H1 (cell line): ENCODE measurements around the gene YTHDF2. TPM values are rescaled to one million over a fixed set of nuclear protein-coding genes. Genes with fewer than 3 reads are reported as not detected.
A peak's percentile ranks its signal among the peaks of the same experiment; 100 is the strongest.

Experiments
- CEBPB ChIP-seq: IDR thresholded peaks from 2 replicates; pipeline ENCODE4 v1.6.1; 2012; ENCODE audit warnings: low read depth, low read length
- CHD1 ChIP-seq: IDR thresholded peaks from 2 replicates; pipeline ENCODE4 v1.6.1; 2012; ENCODE audit warnings: low read depth, low read length, improper control_type of control experiment
- CHD2 ChIP-seq: IDR thresholded peaks from 2 replicates; pipeline ENCODE4 v1.6.1; 2012; ENCODE audit warnings: low read length, improper control_type of control experiment
- CREB1 ChIP-seq: IDR thresholded peaks from 2 replicates; pipeline ENCODE4 v1.6.1; 2012; ENCODE audit warnings: inconsistent platforms
- EGR1 ChIP-seq: IDR thresholded peaks from 2 replicates; pipeline ENCODE4 v1.6.1; 2011; ENCODE audit warnings: low read depth, low read length, borderline replicate concordance
- GABPA ChIP-seq: IDR thresholded peaks from 2 replicates; pipeline ENCODE4 v1.6.1; 2011; ENCODE audit warnings: mild to moderate bottlenecking, low read length, moderate library complexity, borderline replicate concordance; ENCODE audit not compliant: insufficient read depth
- KDM1A ChIP-seq: fragments of 200-600, 300-600 bp; sonication (generic); IDR thresholded peaks from 2 replicates; pipeline ENCODE4 v1.7.1; 2016; ENCODE audit warnings: mild to moderate bottlenecking, low read length, borderline replicate concordance
- KDM5A ChIP-seq: fragments of 200-600 bp; IDR thresholded peaks from 2 replicates; pipeline ENCODE4 v1.7.1; 2012; ENCODE audit warnings: mild to moderate bottlenecking, low read length, inconsistent platforms, mixed read lengths
- MAX ChIP-seq: IDR thresholded peaks from 2 replicates; pipeline ENCODE4 v1.6.1; 2012; ENCODE audit warnings: inconsistent platforms
- PHF8 ChIP-seq: fragments of 200-600 bp; sonication (generic); conservative IDR thresholded peaks from 2 replicates; pipeline ENCODE4 v1.7.1; 2012; ENCODE audit warnings: low read depth, mild to moderate bottlenecking, inconsistent platforms, low read length, moderate library complexity
- POLR2A ChIP-seq, 2 experiments: IDR thresholded peaks; 1 replicate in 1 of 2; 2 replicates in 1 of 2; pipeline ENCODE4 v1.6.1; 2011; ENCODE audit warnings: low read depth in 2 of 2, low read length in 2 of 2, mild to moderate bottlenecking in 2 of 2; ENCODE audit errors: control extremely low read depth in 1 of 2
- RNF2 ChIP-seq: fragments of 200-900, 300-1000 bp; sonication (generic); IDR thresholded peaks from 2 replicates; pipeline ENCODE4 v1.7.1; 2016; ENCODE audit warnings: borderline replicate concordance, low read depth, mild to moderate bottlenecking, antibody characterized with exemption, low read length; ENCODE audit not compliant: poor library complexity, severe bottlenecking; ENCODE audit errors: missing control alignments
- SP2 ChIP-seq: IDR thresholded peaks from 2 replicates; pipeline ENCODE4 v1.6.1; 2012; ENCODE audit warnings: mild to moderate bottlenecking, low read length, inconsistent platforms
- polyA plus RNA-seq, 7 experiments: library from polyadenylated mRNA; depleted of rRNA in 3 of 7; stranded (reverse) in 5 of 7; unstranded in 2 of 7; fragments of >200 nt in 5 of 7; fragments of 200-250 nt in 2 of 7; gene quantifications; 1 replicate in 5 of 7; 2 replicates in 1 of 7; 4 replicates in 1 of 7; pipeline versions ENCODE4 v1.2.1 to v1.2.3, GENCODE V29; 2011 to 2013; ENCODE audit warnings: missing spikeins in 2 of 7, mixed read lengths in 2 of 7
- total RNA-seq: library from RNA; stranded (reverse); fragmentation: NEBNext Ultra II Directional; extraction: Animal tissue kit (Norgen Biotek cat#: 25700); gene quantifications from 2 replicates; pipeline ENCODE4 v1.2.1, GENCODE V29; 2021

The YTHDF2 gene
- total and polyA plus RNA-seq, 2 of the 8 experiments (the other 6 are each of a cell fraction or from before 2014, with no cell fraction given): 128 to 164 TPM

GRCh38 chr1:28737307-28738132 is 780 bp downstream of the YTHDF2 start (continued):
- TF ChIP-seq PHF8: peak; percentile 50; the same call in 1 of the 2 replicates
- no peak for TF ChIP-seq RNF2
- no peak for TF ChIP-seq KDM1A
- peak; percentile 66; the same call in 1 of the 2 replicates for TF ChIP-seq MAX
- no peak for TF ChIP-seq CEBPB
- TF ChIP-seq EGR1: no peak
- peak; percentile 54 to 61; a peak in 2 of 3 replicates for TF ChIP-seq POLR2A (IDR thresholded peaks at IDR 0.05; ENCODE audit: control extremely low read depth in 1 of 2, low read depth in 2 of 2, low read length in 2 of 2)
- TF ChIP-seq CHD1: no peak
- no peak for TF ChIP-seq KDM5A
- no peak for TF ChIP-seq CHD2
- TF ChIP-seq GABPA: no peak
- no peak for TF ChIP-seq CREB1
- TF ChIP-seq SP2: no peak
